ENCODE results near the gene ANKRD10.
"Not testable (repeated sequence)": the region's sequence is repeated elsewhere in the genome, so short reads cannot be mapped to it uniquely, and the experiment has no call there.

- TF ChIP-seq POLR2A, CTCF (IDR thresholded peaks at IDR 0.05): not testable (repeated sequence)
These were observed 39.7 kb upstream of the ANKRD10 start for GRCh38 chr13:110954533-110954920.
